ENCODE results near the gene CPNE5. TPM values are rescaled to one million over a fixed set of nuclear protein-coding genes. Genes with fewer than 3 reads are reported as not detected.

The CPNE5 gene
- total RNA-seq (10 to 100 TPM in 2 of 5 donors, 1 to 10 TPM in 2, not detected in 1; 1.2 to 15.9 (median 6.7) TPM), polyA plus RNA-seq (1 to 10 TPM; 1.5 to 2.4 (median 1.7) TPM)
- long read RNA-seq, donor 1 = 0 reads
- long read RNA-seq, donor 2 = 0 reads
- long read RNA-seq, donor 3 = 0 reads
- long read RNA-seq, donor 4 = 0 reads
- long read RNA-seq, donor 5 = 0 reads
- long read RNA-seq, donor 6, partial matches to known transcripts = 6 of 6 reads
- long read RNA-seq, donor 6, other reads (novel, unspliced or antisense) = 0 of 6 reads
- long read RNA-seq, donor 7 = 0 reads
- long read RNA-seq, donor 8, partial matches to known transcripts = 0 of 1 reads
- long read RNA-seq, donor 8, other reads (novel, unspliced or antisense) = 0 of 1 reads
- long read RNA-seq, donor 9 = 0 reads
- long read RNA-seq, donor 10 = 0 reads

DNA sequence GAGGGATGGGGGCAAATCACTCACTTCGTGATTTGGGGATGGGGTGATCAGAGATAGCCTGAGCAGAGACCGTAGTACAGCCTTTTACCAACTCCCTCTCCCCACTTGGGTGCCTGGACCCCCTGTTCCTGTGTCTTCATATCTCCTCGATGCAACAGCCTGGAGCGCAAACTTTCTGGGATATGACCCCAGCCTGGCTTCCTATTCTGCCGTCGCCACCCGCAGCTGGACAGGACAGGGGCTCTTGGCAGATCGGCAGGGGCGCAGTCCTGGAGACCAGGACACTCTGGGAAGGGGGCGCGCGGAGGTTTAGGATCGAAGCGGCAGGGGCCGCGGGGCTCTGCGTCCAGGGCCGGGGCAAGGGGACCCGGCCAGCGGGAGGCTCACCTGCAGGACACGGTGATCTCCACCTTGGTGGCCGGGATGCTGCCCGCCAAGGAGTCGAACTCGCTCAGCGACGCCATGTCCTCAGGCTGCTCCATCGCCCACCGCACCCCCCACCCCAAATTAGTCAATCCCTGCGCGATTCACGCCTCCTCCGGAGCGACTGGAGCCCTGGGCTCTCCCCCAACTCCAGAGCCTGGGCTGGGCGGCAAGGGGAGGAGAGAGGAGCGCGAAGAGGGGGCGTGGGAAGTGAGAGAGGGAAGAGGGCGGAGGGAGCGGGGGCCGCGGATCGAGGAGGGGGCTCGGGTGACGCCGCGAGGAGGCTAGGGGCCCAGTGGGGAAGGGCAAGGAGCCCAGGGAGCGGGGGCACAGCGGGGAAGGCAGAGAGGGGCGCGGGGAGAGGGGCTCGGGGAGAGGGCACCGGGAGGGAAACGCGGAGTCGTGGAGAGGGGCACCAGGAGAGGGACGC, at the start of gene CPNE5:
CPNE5 (minus strand) TSS at position 549 of the 853 bp plus-strand sequence; CDS start at position 482, 67 bp downstream.
- TF ChIP-seq POLR2A (IDR thresholded peaks at IDR 0.05) (no peak), POLR2AphosphoS5 (IDR thresholded peaks at IDR 0.05) (no peak), EP300 (IDR thresholded peaks at IDR 0.05) (no peak)
- TF ChIP-seq, protein P1, sequence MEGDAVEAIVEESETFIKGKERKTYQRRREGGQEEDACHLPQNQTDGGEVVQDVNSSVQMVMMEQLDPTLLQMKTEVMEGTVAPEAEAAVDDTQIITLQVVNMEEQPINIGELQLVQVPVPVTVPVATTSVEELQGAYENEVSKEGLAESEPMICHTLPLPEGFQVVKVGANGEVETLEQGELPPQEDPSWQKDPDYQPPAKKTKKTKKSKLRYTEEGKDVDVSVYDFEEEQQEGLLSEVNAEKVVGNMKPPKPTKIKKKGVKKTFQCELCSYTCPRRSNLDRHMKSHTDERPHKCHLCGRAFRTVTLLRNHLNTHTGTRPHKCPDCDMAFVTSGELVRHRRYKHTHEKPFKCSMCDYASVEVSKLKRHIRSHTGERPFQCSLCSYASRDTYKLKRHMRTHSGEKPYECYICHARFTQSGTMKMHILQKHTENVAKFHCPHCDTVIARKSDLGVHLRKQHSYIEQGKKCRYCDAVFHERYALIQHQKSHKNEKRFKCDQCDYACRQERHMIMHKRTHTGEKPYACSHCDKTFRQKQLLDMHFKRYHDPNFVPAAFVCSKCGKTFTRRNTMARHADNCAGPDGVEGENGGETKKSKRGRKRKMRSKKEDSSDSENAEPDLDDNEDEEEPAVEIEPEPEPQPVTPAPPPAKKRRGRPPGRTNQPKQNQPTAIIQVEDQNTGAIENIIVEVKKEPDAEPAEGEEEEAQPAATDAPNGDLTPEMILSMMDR (IDR thresholded peaks at IDR 0.05) = no peak
- no peaks in the 10 kb centered on the region for H3K9me3 ChIP-seq
- H3K27ac ChIP-seq = peak within 1 kb of the TSS in 2 of 5 donors; percentile 41 to 67
- intact Hi-C loops (cut with DNase I; ENCODE audit: low total_unique reads) = no loop called here
- peaks cover 0 to 36% (median 23%) of the 10 kb centered on the region in 3 donors for H3K27me3 ChIP-seq
- H3K4me1 ChIP-seq = peaks cover 23 to 35% (median 29%) of the 10 kb centered on the region in 4 donors
- H3K4me3 ChIP-seq = peak within 1 kb of the TSS; percentile 52 to 64 (median 58)
- peak in 1 of 2 donors; percentile 79 for DNase-seq
- 6 to 29% (median 9%) methylated on average over 14 to 57 of the region's 57 CpGs for WGBS, 5 donors
- H3K36me3 ChIP-seq = no peaks in the 10 kb centered on the region

DNA sequence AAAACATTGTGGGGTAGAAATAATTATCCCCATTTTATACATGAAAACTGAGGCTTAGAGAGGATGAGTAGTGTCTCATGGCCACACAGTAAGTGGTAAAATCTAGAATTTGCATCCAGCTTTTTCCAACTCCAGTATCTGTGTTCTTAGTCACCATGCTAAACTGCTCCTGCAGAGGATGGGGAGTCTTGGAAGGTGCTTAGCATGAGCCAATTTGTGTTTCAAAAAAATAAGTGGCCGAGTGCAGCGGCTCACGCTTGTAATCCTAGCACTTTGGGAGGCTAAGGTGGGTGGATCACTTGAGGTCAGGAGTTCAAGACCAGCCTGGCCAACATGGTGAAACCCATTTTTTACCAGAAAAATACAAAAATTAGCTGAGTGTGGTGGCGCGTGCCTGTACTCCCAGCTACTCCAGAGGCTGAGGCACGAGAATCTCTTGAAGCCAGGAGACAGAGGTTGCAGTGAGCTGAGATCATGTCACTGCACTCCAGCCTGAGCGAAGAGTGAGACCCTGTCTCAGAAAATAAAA, 48.9 kb upstream of the CPNE5 start:
- H3K27ac ChIP-seq = no peak overlapping the region
- DNase-seq = no peak
- WGBS, 5 donors = 94 to 97% (median 96%) methylated on average over 7 of the region's 7 CpGs
- intact Hi-C loops (cut with DNase I; ENCODE audit: low total_unique reads) = no loop called here
- H3K4me3 ChIP-seq = no peak overlapping the region
- H3K4me1 ChIP-seq = peaks cover 12 to 54% (median 38%) of the 10 kb centered on the region in 4 donors
- no peaks in the 10 kb centered on the region for H3K27me3 ChIP-seq
- TF ChIP-seq POLR2A (IDR thresholded peaks at IDR 0.05) = no peak
- TF ChIP-seq POLR2AphosphoS5 (IDR thresholded peaks at IDR 0.05) = no peak
- no peak for TF ChIP-seq EP300 (IDR thresholded peaks at IDR 0.05)
- TF ChIP-seq, protein P1 (IDR thresholded peaks at IDR 0.05) = no peak
- H3K9me3 ChIP-seq = no peaks in the 10 kb centered on the region
- peaks cover 0 to 9% (median 8%) of the 10 kb centered on the region in 4 donors for H3K36me3 ChIP-seq

DNA sequence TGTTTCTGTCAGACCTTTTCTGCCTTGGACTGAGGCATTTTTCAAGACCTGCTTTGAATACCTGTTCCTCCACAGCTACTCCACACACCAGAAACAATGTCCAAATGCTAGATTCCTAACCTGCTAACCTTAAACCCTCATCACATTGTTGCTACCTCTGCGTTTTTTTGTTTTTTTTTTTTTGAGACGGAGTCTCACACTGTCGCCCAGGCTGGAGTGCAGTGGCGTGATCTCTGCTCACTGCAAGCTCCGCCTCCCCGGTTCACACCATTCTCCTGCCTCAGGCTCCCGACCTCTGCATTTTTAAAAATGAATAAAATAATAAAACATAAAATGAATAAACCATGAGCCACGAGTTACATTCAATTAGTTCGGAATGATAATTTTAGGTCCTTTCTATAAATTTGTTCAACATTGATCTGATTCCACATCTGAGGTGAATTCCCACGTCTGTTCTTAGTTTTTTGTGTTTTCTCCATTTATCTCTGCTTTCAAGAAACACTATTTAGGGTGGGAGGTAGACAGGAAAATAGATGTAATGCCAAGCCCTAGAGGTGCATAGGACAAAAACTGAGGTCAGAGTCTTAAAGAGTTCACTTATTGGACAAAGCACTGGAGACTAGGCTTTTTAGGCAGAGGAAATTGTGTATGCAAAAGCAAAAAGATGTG, 47.8 kb upstream of the CPNE5 start:
- intact Hi-C loops (cut with DNase I; ENCODE audit: low total_unique reads) = no loop called here
- H3K4me3 ChIP-seq = peak overlapping the region; percentile 69 to 80 (median 79)

More for the DNA sequence above, 47.8 kb upstream of the CPNE5 start:
- peaks cover 0 to 2% (median 1%) of the 10 kb centered on the region in 4 donors for H3K36me3 ChIP-seq
- 57 to 68% (median 64%) methylated on average over 10 of the region's 10 CpGs for WGBS, 5 donors
- H3K27me3 ChIP-seq = no peaks in the 10 kb centered on the region
- DNase-seq = no peak
- peaks cover 12 to 53% (median 37%) of the 10 kb centered on the region in 4 donors for H3K4me1 ChIP-seq
- H3K9me3 ChIP-seq = no peaks in the 10 kb centered on the region
- H3K27ac ChIP-seq = peak overlapping the region in 2 of 5 donors; percentile 89 to 94
- TF ChIP-seq POLR2AphosphoS5 (IDR thresholded peaks at IDR 0.05) (no peak), EP300 (IDR thresholded peaks at IDR 0.05) (no peak), POLR2A (IDR thresholded peaks at IDR 0.05) (no peak)
- TF ChIP-seq, protein P1 (IDR thresholded peaks at IDR 0.05) = no peak

All from stomach (tissue), 19 donors.